GM10248 (cell line): ENCODE data around the gene TEK.
"Not testable (repeated sequence)": the region's sequence is repeated elsewhere in the genome, so short reads cannot be mapped to it uniquely, and the experiment has no call there.

Experiments
- CTCF ChIA-PET: fragments of 300-600 bp; sonication (Branson Sonifier 250); formaldehyde crosslinking; extraction: SDS; loops from one replicate; lab custom pipeline; 2021; ENCODE audit warnings: antibody characterized with exemption; lab: Yijun Ruan, JAX
- POLR2A ChIA-PET: fragments of 350-650 bp; sonication (Branson Sonifier 250); formaldehyde crosslinking; extraction: SDS; loops from one replicate; lab custom pipeline; 2020; ENCODE audit warnings: antibody characterized with exemption; lab: Yijun Ruan, JAX
- DNase-seq: peaks from one replicate; pipeline ENCODE4 v3.0.0; 2012; ENCODE audit errors: extremely low spot score
- TF ChIP-seq, protein P1 (sequence below): IDR thresholded peaks from 2 replicates; pipeline ENCODE4 v1.5.1; 2012; ENCODE audit warnings: mild to moderate bottlenecking, low read depth; ENCODE audit errors: extremely low read depth, missing control alignments, control extremely low read depth

TEK gene

DNA sequence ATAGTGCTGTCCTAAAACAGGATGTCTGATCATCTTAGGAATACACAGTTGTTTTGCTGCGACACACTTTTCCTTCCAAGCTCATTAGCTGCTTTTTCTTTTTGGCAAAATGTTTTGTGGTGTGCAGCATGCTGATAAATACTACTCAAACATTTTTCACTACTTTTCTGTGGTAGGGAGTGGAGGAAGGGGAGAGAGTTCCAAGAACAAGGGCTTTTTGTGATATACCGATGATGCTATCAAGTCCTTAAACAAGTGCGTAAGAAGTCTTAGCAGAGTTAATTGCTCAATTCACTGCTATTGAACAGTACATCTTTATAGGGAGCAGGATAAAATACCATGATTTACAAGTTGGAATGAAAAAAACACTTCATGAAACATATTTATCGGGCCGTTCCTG, 23.6 kb upstream of the TEK start:
- POLR2A ChIA-PET = no interaction called here
- CTCF ChIA-PET = interaction anchor here (1.3 kb wide), 1 partner anchor 15 kb away, joined by 3 read pairs; no protein-coding TSS in a partner anchor
- TF ChIP-seq, protein P1, sequence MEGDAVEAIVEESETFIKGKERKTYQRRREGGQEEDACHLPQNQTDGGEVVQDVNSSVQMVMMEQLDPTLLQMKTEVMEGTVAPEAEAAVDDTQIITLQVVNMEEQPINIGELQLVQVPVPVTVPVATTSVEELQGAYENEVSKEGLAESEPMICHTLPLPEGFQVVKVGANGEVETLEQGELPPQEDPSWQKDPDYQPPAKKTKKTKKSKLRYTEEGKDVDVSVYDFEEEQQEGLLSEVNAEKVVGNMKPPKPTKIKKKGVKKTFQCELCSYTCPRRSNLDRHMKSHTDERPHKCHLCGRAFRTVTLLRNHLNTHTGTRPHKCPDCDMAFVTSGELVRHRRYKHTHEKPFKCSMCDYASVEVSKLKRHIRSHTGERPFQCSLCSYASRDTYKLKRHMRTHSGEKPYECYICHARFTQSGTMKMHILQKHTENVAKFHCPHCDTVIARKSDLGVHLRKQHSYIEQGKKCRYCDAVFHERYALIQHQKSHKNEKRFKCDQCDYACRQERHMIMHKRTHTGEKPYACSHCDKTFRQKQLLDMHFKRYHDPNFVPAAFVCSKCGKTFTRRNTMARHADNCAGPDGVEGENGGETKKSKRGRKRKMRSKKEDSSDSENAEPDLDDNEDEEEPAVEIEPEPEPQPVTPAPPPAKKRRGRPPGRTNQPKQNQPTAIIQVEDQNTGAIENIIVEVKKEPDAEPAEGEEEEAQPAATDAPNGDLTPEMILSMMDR = no peak
- DNase-seq = no peak

DNA sequence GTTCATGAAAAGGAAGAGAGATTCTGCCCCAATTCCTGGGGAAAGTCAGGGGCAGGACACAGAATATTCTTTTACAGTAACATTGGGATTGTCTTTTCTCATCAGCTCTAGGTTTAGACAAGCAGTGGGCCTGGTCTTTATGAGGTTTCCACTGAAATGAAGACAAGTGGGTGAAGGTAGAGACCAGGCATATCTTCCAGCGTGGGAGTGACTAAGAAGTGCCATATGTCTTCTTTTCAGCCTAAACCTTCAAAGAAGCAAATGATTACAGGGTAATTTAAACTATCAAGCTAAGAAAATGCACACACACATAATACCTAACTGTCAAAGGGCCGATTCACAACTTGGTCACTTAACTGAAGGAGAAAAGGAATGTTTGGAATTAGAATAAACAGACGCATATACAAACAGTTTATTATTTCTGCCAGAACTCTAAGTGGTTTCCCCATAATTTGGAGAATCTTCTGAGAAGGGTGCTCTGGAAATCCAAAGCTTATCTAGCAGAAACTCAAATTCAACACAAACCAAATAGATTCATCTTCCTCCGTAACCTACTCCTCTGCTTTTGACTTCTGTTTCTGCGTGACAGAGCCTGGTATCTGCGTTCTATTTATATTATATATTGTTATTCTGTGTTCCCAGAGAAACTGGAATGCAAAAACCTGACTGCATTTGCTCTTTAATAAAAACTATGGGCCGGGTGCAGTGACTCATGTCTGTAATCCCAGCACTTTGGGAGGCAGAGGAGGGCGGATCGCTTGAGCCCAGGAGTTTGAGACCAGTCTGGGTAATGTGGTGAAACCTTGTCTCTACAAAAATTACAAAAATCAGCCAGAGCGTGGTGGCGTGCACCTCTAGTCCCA, 22.0 kb upstream of the TEK start:
- POLR2A ChIA-PET = no interaction called here
- no peak for DNase-seq
- CTCF ChIA-PET = interaction anchor here (1.3 kb wide), 1 partner anchor 16 kb away, joined by 3 read pairs; no protein-coding TSS in a partner anchor
- TF ChIP-seq, protein P1 = no peak

DNA sequence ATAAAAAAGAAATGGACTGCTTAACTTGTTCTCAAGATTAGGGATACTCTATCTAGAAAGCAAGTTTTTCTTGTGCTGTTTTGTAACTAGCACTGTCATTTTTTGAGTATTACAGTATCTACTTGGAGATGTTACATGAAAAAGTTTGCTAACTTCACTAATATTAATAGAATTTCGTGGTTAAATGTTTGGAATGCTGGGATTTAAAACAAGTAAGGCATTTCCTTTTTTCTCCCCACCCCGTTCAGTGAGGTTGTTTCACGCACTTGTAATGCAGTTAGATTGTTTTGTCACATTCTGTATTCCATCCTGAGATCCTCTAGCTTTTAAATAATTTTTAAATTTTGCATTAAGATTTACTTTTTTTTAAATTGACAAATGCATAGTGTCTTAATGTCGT, 20.0 kb upstream of the TEK start:
- POLR2A ChIA-PET = no interaction called here

DNA sequence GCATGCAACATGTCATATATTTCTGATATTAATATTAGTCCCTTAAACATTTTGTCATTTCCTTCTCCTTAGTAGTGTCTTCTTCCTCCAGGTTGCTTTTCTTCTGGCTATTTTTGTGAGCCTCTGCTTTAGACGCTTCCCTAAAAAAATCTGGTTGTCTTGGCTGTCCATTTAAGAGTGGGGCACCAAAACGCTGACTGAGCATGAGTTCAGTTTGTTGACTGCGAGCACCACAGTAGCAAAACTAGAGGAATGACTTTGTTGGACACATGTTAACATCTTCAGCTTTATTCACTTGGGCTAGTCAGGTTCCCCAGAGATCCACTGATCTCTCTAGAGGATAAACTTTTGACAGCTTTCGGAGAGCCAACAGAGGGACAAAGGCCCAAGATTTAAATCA, 19.3 kb upstream of the TEK start:
- CTCF ChIA-PET = no interaction called here
- POLR2A ChIA-PET = no interaction called here
- TF ChIP-seq, protein P1 = no peak

More for the DNA sequence above, 20.0 kb upstream of the TEK start:
- CTCF ChIA-PET = no interaction called here
- TF ChIP-seq, protein P1 = no peak
- no peak for DNase-seq

DNA sequence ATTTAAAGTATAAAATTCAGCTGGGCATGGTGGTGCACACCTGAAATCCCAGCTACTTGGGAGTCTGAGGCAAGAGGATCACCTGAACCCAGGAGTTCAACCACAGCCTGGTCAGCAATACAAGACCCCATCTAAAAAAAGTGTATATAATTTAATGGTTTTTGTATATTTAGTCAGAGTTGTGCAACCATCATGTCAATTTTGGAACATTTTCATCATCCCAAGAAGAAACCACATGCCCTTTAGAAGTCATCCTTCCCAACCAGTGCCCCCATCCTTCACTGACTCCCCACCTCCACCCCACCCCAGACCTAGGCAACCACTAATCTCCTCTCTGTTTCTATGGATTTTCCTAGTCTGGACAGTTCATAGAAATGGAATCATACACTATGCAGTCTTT, 18.8 kb upstream of the TEK start:
- TF ChIP-seq, protein P1 = no peak
- no peak for DNase-seq
- POLR2A ChIA-PET = no interaction called here
- CTCF ChIA-PET = no interaction called here

More for the DNA sequence above, 19.3 kb upstream of the TEK start:
- DNase-seq = no peak

DNA sequence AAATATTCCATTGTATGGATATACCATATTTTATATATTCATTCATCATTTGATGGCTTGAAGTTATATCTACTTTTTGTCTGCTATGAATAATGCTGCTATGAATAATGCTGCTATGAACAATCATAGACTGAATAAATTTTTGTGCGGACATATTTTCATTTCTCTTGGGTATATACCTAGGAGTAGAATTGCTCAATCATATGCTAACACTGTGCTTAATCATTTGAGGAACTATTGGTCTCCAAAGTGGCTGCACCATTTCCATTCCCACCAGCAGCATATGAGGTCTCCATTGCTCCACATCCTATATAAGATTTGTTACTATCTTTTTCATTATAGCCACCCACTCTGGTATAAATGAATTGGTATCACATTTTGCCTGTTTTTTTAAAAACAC, 18.3 kb upstream of the TEK start:
- ChIA-PET POLR2A (no interaction called here), CTCF (no interaction called here)
- TF ChIP-seq, protein P1 = no peak
- DNase-seq = no peak

DNA sequence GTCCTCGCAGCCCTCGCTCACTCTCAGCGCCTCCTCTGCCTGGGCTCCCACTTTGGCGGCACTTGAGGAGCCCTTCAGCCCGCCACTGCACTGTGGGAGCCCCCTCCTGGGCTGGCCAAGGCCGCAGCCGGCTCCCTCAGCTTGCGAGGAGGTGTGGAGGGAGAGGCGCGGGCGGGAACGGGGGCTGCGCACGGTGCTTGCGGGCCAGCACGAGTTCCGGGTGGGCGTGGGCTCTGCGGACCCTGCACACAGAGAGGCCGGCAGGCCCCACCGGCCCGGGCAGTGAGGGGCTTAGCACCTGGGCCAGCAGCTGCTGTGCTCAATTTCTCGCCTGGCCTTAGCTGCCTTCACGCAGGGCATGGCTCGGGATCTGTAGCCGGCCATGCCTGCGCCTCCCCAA, 16.5 kb upstream of the TEK start:
- DNase-seq, POLR2A ChIA-PET: not testable (repeated sequence)
- CTCF ChIA-PET = interaction anchor here (1.7 kb wide), 1 partner anchor 45 kb away, joined by 3 read pairs; no protein-coding TSS in a partner anchor

DNA sequence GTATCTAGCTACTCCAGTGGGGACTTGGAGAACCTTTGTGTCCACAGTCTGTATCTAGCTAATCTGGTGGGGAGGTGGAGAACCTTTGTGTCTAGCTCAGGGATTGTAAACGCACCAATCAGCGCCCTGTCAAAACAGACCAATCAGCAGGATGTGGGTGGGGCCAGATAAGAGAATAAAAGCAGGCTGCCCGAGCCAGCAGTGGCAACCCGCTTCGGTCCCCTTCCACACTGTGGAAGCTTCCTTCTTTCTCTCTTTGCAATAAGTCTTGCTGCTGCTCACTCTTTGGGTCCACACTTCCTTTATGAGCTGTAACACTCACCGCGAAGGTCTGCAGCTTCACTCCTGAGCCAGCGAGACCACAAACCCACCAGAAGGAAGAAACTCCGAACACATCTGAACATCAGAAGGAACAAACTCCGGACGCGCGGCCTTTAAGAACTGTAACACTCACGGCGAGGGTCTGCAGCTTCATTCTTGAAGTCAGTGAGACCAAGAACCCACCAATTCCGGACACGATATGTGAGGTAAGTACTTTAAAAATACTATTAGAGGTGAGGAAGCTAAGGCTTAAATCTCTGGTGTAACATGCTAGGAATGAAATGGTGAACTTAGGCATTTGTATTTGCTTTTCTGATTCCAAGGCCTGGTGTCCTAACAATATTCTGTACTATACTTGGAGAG, 15.5 kb upstream of the TEK start:
- CTCF ChIA-PET = interaction anchor here (1.7 kb wide), 1 partner anchor 11 kb away, joined by 7 read pairs; no protein-coding TSS in a partner anchor
- POLR2A ChIA-PET, DNase-seq: not testable (repeated sequence)
